Uterus (tissue), 2 donors: ENCODE measurements around the gene XPA.

Experiments used
- POLR2A ChIP-seq, 2 donors: fragments of 450-650 bp; IDR thresholded peaks; one replicate each; pipeline ENCODE4 v1.6.1; 2016; ENCODE audit warnings: antibody characterized with exemption in 2 of 2, mild to moderate bottlenecking in 1 of 2, moderate library complexity in 1 of 2
- TF ChIP-seq, protein P1 (sequence below), 4 experiments: fragments of 200-600 bp in 2 of 4; fragments of 450-650 bp in 2 of 4; sonication (generic) in 2 of 4; IDR thresholded peaks; one replicate each; pipeline ENCODE4 v1.5.1; 2016 to 2019; ENCODE audit warnings: antibody characterized with exemption in 4 of 4, mild to moderate bottlenecking in 2 of 4, moderate library complexity in 1 of 4

DNA sequence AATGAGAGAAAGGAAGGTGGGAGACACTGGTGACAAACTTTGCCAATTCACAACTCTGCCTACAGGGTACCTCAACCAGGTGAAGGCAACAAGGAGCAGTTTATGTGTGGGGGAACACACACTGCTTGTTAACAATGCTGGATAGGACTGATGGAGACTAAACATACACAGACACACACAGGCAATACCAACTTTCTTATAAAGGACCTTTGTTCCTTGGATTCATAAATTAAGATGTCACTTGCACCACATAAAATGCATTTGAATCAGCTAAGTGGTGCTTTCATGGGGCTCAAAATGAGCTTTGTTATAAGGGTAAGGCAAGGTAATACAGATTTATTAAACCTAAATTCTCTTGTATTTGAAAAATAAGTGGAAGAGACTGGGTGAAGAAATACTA is 68.0 kb downstream of the XPA start:
- TF ChIP-seq, protein P1, sequence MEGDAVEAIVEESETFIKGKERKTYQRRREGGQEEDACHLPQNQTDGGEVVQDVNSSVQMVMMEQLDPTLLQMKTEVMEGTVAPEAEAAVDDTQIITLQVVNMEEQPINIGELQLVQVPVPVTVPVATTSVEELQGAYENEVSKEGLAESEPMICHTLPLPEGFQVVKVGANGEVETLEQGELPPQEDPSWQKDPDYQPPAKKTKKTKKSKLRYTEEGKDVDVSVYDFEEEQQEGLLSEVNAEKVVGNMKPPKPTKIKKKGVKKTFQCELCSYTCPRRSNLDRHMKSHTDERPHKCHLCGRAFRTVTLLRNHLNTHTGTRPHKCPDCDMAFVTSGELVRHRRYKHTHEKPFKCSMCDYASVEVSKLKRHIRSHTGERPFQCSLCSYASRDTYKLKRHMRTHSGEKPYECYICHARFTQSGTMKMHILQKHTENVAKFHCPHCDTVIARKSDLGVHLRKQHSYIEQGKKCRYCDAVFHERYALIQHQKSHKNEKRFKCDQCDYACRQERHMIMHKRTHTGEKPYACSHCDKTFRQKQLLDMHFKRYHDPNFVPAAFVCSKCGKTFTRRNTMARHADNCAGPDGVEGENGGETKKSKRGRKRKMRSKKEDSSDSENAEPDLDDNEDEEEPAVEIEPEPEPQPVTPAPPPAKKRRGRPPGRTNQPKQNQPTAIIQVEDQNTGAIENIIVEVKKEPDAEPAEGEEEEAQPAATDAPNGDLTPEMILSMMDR (IDR thresholded peaks at IDR 0.05) = no peak
- TF ChIP-seq POLR2A (IDR thresholded peaks at IDR 0.05) = no peak
